HCT116 (cell line): Measurements from ENCODE around the gene LOXL1.

Experiments used
- CTCF ChIP-seq, 3 experiments: fragments of 200-600 bp in 1 of 3; sonication (generic) in 1 of 3; IDR thresholded peaks in 2 of 3; conservative IDR thresholded peaks in 1 of 3; 2 replicates each; pipeline ENCODE4 v1.5.1; 2012 to 2017; ENCODE audit warnings: low read depth in 2 of 3, low read length in 2 of 3, antibody characterized with exemption in 1 of 3, borderline replicate concordance in 1 of 3, control low read depth in 1 of 3, mild to moderate bottlenecking in 1 of 3, mixed read lengths in 1 of 3, mixed run types in 1 of 3, moderate library complexity in 1 of 3; ENCODE audit not compliant: insufficient read depth in 1 of 3
- EGR1 ChIP-seq: IDR thresholded peaks from 2 replicates; pipeline ENCODE4 v1.6.1; 2012; ENCODE audit warnings: low read depth
- ELF1 ChIP-seq: IDR thresholded peaks from 2 replicates; pipeline ENCODE4 v1.6.1; 2012; ENCODE audit warnings: low read depth, borderline replicate concordance
- EZH2 ChIP-seq: fragments of 200-600 bp; sonication (generic); IDR thresholded peaks from 2 replicates; pipeline ENCODE4 v1.6.1; 2017; ENCODE audit warnings: antibody characterized with exemption, mixed run types
- EZH2phosphoT487 ChIP-seq: fragments of 200-600 bp; IDR thresholded peaks from 2 replicates; pipeline ENCODE4 v1.6.1; 2018; ENCODE audit warnings: antibody characterized with exemption, borderline replicate concordance
- POLR2A ChIP-seq: IDR thresholded peaks from 2 replicates; pipeline ENCODE4 v1.7.0; 2011; ENCODE audit warnings: borderline replicate concordance; ENCODE audit not compliant: insufficient read depth, insufficient read length; ENCODE audit errors: extremely low read depth
- POLR2AphosphoS5 ChIP-seq: IDR thresholded peaks from 2 replicates; pipeline ENCODE4 v1.6.1; 2011; ENCODE audit warnings: mild to moderate bottlenecking, low read depth, low read length, moderate library complexity

DNA sequence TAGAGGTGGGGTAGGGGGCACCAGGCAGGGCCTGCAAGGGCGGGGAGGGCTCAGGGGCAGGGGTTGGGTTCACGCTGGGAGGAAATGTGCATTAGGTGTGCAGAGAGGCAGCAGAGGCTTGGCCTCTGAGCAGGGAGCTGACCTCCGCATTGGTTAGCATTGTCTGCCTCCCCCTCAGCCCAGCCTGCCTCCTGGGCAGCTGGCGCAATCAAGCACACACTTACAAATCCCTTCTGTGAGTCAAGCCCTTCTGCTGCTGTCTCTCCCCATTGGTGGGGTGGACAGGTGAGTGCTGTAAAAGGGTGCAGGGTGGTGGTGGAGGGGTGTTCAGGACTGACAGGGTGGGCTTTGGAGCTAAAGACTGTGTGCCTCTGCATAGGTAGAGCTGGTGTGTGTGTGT lies 9.3 kb downstream of the LOXL1 start:
- no peak for TF ChIP-seq POLR2AphosphoS5
- TF ChIP-seq ELF1: no peak
- no peak for TF ChIP-seq CTCF (IDR thresholded peaks at IDR 0.05 in 2 of 3, conservative IDR thresholded peaks at IDR 0.05 in 1 of 3; ENCODE audit: borderline replicate concordance in 1 of 3, insufficient read depth in 1 of 3, low read depth in 2 of 3, low read length in 2 of 3)
- TF ChIP-seq EGR1: no peak
- TF ChIP-seq EZH2: no peak
- TF ChIP-seq EZH2phosphoT487: no peak
- no peak for TF ChIP-seq POLR2A
